Transverse colon (tissue), 4 donors: Measurements from ENCODE around the gene C2orf92.

Experiments used
- POLR2A ChIP-seq: fragments of 450-650 bp; IDR thresholded peaks from one replicate; pipeline ENCODE4 v1.6.1; 2016; ENCODE audit warnings: antibody characterized with exemption, mild to moderate bottlenecking, moderate library complexity
- POLR2AphosphoS5 ChIP-seq, 3 donors: sonication (generic); formaldehyde crosslinking; IDR thresholded peaks; one replicate each; pipeline ENCODE4 v1.6.1; 2016; ENCODE audit warnings: antibody characterized with exemption in 3 of 3
- TF ChIP-seq, protein P1 (sequence below), 5 experiments: fragments of 200-600 bp in 3 of 5; fragments of 450-650 bp in 2 of 5; sonication (generic) in 3 of 5; IDR thresholded peaks; 1 replicate in 2 of 5; 2 replicates in 3 of 5; pipeline ENCODE4 v1.5.1; 2016 to 2017; ENCODE audit warnings: antibody characterized with exemption in 5 of 5, inconsistent platforms in 3 of 5, mild to moderate bottlenecking in 2 of 5, moderate library complexity in 1 of 5

- TF ChIP-seq, protein P1, sequence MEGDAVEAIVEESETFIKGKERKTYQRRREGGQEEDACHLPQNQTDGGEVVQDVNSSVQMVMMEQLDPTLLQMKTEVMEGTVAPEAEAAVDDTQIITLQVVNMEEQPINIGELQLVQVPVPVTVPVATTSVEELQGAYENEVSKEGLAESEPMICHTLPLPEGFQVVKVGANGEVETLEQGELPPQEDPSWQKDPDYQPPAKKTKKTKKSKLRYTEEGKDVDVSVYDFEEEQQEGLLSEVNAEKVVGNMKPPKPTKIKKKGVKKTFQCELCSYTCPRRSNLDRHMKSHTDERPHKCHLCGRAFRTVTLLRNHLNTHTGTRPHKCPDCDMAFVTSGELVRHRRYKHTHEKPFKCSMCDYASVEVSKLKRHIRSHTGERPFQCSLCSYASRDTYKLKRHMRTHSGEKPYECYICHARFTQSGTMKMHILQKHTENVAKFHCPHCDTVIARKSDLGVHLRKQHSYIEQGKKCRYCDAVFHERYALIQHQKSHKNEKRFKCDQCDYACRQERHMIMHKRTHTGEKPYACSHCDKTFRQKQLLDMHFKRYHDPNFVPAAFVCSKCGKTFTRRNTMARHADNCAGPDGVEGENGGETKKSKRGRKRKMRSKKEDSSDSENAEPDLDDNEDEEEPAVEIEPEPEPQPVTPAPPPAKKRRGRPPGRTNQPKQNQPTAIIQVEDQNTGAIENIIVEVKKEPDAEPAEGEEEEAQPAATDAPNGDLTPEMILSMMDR (IDR thresholded peaks at IDR 0.05): no peak
- TF ChIP-seq POLR2A: no peak
- no peak for TF ChIP-seq POLR2AphosphoS5 (IDR thresholded peaks at IDR 0.05)
Measured at GRCh38 chr2:97738179-97739019, 68.9 kb downstream of the C2orf92 start.
